CD4-positive, alpha-beta T cell treated with Interleukin-6 at 100 ng/mL for 8 hours (primary cell): Measurements from ENCODE around the gene ELF4.

Experiments used
- DNase-seq: peaks from one replicate; pipeline ENCODE4 v3.0.0-alpha.2; 2020; ENCODE audit warnings: mixed read lengths, low spot score

Gene ELF4

DNA sequence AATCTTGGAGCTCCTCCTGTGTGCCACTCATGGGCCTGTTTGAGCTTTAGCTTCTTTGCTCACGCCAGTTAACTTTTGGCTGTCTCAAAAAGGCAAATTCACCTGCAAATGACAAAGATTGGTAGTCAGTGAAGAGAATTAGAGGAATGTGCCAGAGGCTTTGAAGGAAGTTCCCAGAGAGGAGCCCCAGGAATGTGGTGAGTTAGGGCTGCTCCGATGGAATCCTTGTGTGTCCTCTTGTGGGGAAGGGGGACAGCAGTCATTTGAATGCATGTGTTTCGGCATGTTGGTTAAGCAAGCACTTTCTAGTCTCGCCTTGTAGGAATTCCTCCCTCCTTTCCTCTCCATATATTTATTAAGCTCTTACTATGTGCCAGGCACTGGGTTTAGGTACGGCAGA is 62.9 kb downstream of the ELF4 start:
- no peak for DNase-seq

DNA sequence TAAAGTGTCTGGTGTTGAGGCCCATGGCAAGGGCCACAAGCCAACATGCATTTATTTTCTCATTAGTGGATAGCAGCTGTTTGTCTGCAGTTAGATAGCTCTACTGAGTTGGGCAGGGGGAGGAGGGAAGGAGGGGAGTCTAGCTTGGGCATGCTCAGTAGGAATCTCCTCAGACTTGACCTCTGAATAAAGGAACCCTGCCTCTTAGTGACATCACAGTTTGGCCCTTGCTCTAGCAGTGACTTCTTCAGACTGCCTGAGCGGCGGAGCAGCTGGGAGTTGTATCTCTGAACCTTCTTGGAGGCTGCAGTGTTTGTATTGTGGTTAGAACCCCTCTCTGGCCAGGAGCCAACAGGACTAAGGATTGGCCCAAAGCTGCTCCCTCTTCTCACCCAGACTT is 70.5 kb downstream of the ELF4 start:
- DNase-seq = no peak

DNA sequence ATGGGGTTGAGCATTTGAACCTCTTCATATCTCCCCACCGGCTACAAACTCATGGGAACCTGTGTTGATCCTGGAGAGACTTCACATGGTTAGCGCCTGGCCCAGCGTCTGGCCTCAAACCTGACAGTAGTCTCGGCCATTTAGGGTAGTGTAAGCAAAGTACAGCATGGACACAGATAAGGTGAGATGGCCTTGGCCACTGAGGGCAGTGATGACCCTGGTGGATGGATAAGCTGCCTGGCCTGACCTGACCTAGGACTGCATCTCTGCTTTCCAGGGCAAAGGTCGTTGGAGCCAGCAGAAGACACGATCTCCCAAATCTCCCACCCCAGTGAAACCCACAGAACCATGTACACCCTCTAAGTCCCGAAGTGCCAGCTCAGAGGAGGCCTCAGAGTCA is 76.1 kb downstream of the ELF4 start:
- no peak for DNase-seq

DNA sequence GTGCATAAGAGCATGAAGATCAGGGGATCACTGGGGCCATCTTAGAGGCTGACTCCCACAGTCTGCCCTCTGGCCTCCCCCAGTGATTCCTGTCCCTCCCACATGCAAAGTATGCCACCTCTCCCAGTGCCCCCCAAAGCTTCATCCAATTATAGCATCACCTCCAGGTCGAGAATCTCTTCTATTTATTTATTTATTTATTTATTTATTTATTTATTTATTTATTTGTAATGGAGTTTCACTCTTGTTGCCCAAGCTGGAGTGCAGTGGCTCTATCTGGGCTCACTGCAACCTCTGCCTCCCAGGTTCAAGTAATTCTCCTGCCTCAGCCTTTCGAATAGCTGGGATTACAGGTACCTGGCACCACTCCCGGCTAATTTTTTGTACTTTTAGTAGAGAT is 77.7 kb downstream of the ELF4 start:
- no peak for DNase-seq

DNA sequence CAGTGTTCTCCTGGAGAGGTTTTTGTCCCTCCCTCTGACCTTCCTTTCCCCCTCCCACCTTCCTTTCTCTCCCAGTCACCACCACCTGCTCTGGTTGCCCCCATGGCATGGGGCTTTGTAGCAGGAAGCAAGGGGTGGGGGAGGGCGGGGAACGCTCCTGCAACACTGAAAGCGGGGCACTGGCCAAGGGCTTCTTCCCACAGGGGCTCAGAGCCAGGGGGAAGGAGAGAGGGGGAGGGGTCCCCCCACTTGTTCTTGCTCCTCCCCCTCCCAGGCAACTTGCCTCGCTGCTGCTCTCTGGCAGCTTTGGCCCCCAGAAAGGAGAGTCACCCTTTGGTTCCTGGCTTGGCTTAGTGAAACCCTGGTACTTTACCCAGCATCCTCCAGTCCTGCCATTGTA is 79.5 kb downstream of the ELF4 start:
- DNase-seq = no peak

DNA sequence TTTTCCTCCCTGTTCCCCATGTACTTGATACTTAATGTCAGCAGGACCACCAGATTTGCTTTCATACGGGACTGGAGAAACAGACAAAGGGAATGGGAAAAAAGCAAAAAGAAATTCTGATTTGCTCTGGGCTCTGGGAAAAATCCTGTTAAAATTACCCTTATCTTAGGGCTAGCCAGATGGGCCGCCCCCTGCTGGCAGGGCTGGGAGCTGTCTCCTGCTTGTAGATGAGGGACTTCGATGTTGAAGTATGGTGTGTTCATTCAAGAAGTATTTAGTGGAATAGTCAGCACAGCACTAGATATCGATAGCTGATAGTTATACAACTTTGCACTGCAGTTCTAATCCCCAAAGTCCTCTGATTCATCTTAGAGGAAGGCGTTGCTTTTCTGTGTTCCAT is 82.1 kb downstream of the ELF4 start:
- peak; percentile 27 for DNase-seq

DNA sequence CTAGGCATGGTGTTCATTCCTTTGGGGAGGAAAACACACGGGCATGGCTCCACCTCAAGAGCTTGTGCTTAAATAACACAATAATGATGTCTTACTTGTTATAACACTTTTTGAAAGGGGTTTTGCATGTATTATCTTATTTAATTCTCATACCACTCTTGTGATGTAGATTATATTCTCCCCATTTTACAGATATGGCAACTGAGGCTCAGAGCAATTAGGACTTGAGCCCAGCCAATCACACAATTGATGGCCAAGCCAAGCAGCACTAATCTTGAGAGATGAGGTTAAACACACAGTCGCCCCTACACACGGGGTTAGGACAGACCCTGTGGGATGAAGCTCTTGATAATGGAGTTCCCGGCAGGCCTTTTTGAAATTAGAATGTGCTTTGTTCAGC is 82.7 kb downstream of the ELF4 start:
- DNase-seq = no peak

DNA sequence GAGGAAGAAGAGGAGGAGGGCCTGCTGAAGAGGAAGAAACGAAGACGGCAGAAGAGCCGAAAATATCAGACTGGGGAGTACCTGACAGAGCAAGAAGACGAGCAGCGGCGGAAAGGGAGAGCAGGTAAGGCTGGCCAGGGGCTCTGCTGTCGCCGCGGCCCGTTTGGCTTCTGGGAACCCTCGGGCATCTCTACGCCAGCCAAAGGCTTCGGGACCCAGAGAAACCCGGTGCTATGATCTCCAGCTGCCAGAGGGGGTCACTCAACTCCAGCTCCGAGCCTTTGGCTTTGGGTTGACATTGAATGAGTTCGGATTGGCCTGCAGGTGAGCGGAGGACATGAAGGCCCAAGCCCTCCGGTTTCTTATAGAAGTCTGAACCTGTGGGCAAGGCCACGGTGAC is 85.0 kb downstream of the ELF4 start:
- no peak for DNase-seq

DNA sequence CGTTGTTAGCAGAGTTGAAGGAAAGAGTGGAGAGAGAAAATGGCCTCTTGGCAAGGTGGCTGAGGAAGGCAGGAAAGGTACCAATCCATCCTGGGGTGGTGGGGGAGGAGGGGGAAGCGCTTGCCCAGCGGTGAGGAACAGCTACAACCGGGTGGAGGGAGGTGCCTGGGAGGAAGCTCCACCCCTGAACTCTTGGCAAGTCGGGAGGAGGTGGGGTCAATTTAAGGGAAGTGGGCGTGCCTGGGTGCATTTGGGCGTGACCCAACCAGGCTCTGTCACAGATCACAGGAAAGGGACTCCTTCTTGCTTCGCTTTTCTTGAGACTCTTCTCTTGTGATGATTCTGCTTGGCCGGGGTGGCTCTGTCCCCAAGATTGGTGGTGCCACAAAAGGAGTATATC is 86.2 kb downstream of the ELF4 start:
- peak; percentile 84 for DNase-seq

DNA sequence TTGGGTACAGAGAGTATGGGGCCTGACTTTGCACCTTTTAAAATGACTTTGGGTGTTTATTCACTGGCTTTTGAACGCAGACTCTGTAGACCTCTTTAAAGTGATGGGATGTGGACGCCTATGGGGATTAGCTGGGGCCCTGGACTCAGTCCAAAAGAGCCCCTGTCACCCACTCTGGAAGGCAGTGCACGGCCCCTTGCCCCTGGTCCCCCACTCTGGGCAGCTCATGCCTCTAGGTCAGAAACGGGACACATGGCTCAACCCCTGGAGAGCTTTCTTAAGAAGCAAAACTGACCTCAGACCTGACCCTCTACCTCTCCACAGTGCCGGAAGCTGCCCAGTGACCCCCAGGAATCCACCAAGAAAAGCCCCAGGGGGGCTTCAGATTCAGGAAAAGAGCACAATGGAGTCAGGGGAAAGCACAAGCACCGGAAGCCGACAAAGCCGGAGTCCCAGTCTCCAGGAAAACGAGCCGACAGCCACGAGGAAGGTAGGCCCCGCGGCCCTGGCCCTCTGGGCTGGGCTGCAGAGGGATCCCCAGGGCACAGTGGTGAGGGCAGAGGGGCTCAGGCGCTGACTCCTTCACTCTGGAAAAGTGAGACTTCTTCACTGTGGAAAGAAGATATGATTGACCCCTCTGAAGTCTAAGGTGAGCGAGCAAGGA is 89.5 kb downstream of the ELF4 start:
- DNase-seq = no peak

DNA sequence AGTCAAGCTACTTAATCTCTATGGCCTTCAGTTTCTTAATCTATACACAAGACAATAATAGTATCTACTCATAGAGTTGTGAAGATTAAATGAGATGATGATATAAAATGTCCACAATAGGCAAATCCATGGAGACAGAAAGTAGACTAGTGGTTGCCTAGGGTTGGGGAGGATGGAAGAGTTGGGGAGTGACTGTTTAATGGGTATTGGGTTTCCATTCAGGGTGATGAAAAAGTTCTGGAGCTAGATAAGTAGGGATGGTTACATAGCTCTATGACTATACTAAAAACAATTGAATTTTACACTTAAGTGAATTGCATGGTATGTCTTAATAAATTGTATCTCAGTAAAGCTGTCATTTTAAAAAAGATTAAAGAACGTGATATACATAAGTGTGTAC is 92.2 kb downstream of the ELF4 start:
- DNase-seq = no peak

DNA sequence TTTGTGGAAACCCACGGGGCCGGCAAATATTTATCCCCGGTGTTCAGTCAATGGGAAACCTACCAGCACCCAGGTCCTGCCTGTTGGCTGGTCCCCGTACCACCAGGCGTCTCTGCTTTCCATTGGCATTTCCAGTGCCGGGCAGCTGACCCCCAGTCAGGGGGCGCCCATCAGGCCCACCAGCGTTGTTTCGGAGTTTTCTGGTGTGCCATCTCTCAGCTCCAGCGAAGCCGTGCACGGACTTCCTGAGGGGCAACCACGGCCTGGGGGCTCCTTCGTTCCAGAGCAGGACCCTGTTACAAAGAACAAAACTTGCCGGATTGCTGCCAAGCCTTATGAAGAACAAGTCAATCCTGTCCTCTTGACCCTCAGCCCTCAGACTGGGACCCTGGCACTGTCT is 95.1 kb downstream of the ELF4 start:
- no peak for DNase-seq
